A673 (cell line): ENCODE measurements around the gene SAT2.

ENCODE experiments used
- EZH2 ChIP-seq: fragments of 200-600 bp; sonication (generic); IDR thresholded peaks from 2 replicates; pipeline ENCODE4 v1.6.1; 2017; ENCODE audit warnings: borderline replicate concordance, low read depth, mild to moderate bottlenecking, mixed read lengths, antibody characterized with exemption, low read length; ENCODE audit not compliant: poor library complexity, severe bottlenecking
- TF ChIP-seq, protein P1 (sequence below): fragments of 300-800, 200-600 bp; sonication (generic); conservative IDR thresholded peaks from 2 replicates; pipeline ENCODE4 v1.5.1; 2017; ENCODE audit warnings: low read depth, mild to moderate bottlenecking, antibody characterized with exemption, low read length, moderate library complexity, mixed read lengths

DNA sequence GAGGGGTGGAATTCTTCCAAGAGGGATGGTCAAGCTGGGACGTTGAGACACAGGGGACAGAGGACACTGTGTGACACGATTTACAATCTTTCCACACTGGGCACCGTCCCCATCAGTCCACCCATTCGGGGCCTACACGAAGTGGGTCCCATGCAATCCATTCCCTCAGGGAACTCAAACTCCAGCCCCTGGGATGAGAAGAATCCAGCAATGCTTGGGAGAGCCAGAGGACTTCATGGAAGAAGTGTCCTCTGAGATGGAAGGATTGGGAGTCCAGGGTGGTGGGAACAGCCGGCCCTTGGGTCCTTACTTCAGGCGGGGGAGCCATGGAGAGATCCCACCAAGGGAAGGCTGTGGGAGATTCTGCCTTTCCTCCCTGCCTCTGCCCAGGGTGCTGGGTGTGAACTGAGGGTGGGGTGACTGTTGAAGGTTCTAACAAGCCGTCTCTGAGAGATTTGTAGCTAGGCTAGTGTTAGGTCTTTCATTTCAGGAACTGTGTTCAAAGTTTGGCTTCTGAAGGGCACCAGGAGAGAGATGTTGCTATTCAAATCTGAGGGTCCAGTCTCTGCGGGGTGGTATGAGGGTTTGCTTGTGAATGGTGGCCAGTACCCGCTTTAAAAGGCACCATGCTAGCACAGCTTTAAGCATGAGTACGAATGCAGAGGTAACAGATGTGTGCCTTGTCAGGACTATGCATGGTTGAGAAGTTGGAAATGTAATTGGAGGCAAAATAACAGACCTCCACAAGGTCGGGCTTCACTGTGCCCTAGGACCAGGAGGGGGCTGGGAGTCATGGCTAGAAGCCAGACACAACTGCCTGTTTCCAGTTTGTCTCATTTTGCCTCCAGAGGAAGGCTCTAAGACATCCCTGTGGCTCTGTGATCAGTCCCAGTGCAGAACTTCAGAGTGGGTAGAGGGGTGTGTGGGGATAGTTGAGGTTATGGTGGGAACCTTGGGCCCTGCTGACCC lies 25.1 kb upstream of the SAT2 start:
- no peak for TF ChIP-seq EZH2
- TF ChIP-seq, protein P1, sequence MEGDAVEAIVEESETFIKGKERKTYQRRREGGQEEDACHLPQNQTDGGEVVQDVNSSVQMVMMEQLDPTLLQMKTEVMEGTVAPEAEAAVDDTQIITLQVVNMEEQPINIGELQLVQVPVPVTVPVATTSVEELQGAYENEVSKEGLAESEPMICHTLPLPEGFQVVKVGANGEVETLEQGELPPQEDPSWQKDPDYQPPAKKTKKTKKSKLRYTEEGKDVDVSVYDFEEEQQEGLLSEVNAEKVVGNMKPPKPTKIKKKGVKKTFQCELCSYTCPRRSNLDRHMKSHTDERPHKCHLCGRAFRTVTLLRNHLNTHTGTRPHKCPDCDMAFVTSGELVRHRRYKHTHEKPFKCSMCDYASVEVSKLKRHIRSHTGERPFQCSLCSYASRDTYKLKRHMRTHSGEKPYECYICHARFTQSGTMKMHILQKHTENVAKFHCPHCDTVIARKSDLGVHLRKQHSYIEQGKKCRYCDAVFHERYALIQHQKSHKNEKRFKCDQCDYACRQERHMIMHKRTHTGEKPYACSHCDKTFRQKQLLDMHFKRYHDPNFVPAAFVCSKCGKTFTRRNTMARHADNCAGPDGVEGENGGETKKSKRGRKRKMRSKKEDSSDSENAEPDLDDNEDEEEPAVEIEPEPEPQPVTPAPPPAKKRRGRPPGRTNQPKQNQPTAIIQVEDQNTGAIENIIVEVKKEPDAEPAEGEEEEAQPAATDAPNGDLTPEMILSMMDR, result no peak
